Activated B cell treated with CpG ODN at 0.5 μM for 24 hours (primary cell): Measurements from ENCODE around the gene TEX51. TPM values are rescaled to one million over a fixed set of nuclear protein-coding genes. Genes with fewer than 3 reads are reported as not detected.

Experiments used
- ATAC-seq: fragments of 200-7000 bp; cut with Tn5 transposase; one replicate; pipeline ENCODE4 v1.10.0; 2021; ENCODE audit warnings: low read depth, mild to moderate bottlenecking, moderate library complexity
- CTCF ChIA-PET: fragments of 350-600 bp; sonication (Branson Sonifier 250); formaldehyde crosslinking; loops from one replicate; lab custom pipeline; 2021; ENCODE audit warnings: antibody characterized with exemption; lab: Charles Lee
- POLR2A ChIA-PET: fragments of 350-600 bp; sonication (Branson Sonifier 250); formaldehyde crosslinking; loops from one replicate; lab custom pipeline; 2021; ENCODE audit warnings: antibody characterized with exemption; lab: Charles Lee
- DNase-seq: peaks from one replicate; pipeline ENCODE4 v3.0.0; 2022
- H3K27ac Mint-ChIP-seq: one replicate; pipeline ENCODE4 v1.8.0; 2020; ENCODE audit warnings: mixed read lengths
- H3K27me3 Mint-ChIP-seq: one replicate; pipeline ENCODE4 v1.8.0; 2021; ENCODE audit warnings: mixed read lengths
- H3K36me3 Mint-ChIP-seq: one replicate; pipeline ENCODE4 v1.8.0; 2021; ENCODE audit warnings: low read depth, mixed read lengths
- H3K4me1 Mint-ChIP-seq: one replicate; pipeline ENCODE4 v1.8.0; 2021; ENCODE audit warnings: mixed read lengths
- H3K4me3 Mint-ChIP-seq: one replicate; pipeline ENCODE4 v1.8.0; 2020; ENCODE audit warnings: mild to moderate bottlenecking, mixed read lengths
- H3K9me3 Mint-ChIP-seq: one replicate; pipeline ENCODE4 v1.8.0; 2020; ENCODE audit warnings: mixed read lengths
- CTCF ChIP-seq: fragments of 200-600 bp; IDR thresholded peaks from one replicate; pipeline ENCODE4 v1.8.0; 2022; ENCODE audit warnings: antibody characterized with exemption, mild to moderate bottlenecking
- intact Hi-C: fragments of 100-400 bp; cut with micrococcal nuclease; formaldehyde crosslinking; loops from one replicate; pipeline ENCODE4 v1.15.1; 2024
- total RNA-seq: library from RNA; stranded (reverse); gene quantifications from 2 replicates; pipeline ENCODE4 v1.2.3, GENCODE V29; 2022

TEX51 gene
- total RNA-seq, 1 donor from 2014 or later, result not detected

DNA sequence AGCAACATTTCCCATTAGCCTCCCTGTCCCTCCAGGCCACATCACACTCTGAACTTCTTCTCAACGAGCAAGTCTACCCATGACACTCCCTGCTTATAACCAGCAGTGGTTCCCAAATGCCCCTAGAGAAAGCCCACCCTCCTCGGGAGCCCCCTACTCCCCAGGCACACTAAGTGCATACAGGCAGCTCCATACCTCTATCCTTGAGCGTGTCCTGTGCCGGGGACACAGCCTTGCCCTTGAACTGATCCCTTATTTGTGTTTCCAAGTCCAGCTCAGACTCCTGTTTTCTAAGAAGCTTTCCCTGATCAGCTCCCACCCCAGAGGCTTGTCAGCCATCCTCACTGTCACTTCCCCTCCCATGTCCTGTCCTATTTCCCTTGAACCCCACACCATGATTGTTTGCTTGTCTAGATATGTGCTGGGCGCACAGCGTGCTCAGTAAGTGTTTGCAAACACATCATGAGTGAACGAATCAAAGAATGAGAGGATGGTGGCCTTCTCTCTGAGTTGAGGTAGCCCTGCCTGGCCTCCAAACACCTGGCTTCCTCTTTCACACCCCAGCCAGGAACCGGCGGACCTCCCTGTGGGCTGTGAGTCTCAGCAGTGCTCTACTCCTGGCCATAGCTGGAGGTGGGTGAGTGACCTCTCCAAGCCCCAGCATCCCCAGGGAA lies 2.1 kb downstream of the TEX51 start:
- Mint-ChIP-seq H3K9me3 (peaks cover 9% of the 10 kb centered on the region), H3K27me3 (peaks cover 17% of the 10 kb centered on the region), H3K4me1 (peaks cover 12% of the 10 kb centered on the region), H3K36me3 (no peaks in the 10 kb centered on the region), H3K27ac (no peak overlapping the region), H3K4me3 (no peak overlapping the region)
- ATAC-seq, result no peak
- TF ChIP-seq CTCF, result no peak
- DNase-seq, result no peak
- intact Hi-C loops, result no loop called here
- ChIA-PET CTCF (no interaction called here), POLR2A (no interaction called here)

- DNase-seq (no peak), ATAC-seq (no peak)
- peaks cover 9% of the 10 kb centered on the region for H3K9me3 Mint-ChIP-seq
- CTCF ChIA-PET, result no interaction called here
- TF ChIP-seq CTCF, result no peak
- POLR2A ChIA-PET, result no interaction called here
- peaks cover 18% of the 10 kb centered on the region for H3K4me1 Mint-ChIP-seq
- no peak overlapping the region for H3K4me3 Mint-ChIP-seq
- intact Hi-C loops, result no loop called here
- no peak overlapping the region for H3K27ac Mint-ChIP-seq
- peaks cover 17% of the 10 kb centered on the region for H3K27me3 Mint-ChIP-seq
- H3K36me3 Mint-ChIP-seq, result no peaks in the 10 kb centered on the region
Measured at GRCh38 chr2:126901459-126901858, 2.8 kb downstream of the TEX51 start.

DNA sequence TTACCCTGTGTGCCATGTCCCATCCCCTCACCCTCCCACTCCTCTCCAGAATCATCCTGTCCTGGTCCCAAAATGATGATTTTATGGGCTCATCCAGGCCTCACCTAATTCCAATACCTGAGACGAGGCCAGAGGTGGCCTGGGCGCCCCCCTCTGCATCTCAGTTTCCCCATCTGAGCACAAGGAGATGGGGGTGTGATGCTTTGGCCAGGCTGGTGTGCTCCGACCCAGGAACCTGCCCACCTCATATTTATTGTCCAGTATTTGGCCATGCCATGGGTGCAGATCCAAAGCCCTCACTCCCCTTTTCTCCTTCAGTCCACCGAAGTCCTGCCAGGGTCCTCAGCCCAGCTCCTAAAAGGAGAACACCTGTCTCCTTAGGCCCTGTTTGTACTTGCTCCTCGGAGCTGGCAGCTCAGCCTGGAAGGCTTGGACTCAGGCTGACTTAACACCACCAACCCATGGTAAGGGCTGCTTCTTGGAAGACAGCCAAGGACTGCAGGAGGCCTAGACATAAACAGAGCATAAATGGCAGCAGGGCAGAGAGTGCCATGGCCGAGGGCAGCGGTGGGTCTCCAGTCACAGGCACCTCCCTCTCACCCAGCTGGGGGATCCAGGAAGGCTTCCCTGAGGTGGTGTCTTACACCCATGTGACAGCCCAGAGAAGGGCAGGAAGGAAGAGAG lies 3.6 kb downstream of the TEX51 start:
- Mint-ChIP-seq H3K4me3 (no peak overlapping the region), H3K27me3 (peaks cover 17% of the 10 kb centered on the region), H3K9me3 (peaks cover 9% of the 10 kb centered on the region), H3K36me3 (no peaks in the 10 kb centered on the region), H3K27ac (no peak overlapping the region), H3K4me1 (peaks cover 18% of the 10 kb centered on the region)
- intact Hi-C loops, result no loop called here
- DNase-seq, result no peak
- POLR2A ChIA-PET, result no interaction called here
- CTCF ChIA-PET, result no interaction called here
- no peak for TF ChIP-seq CTCF
- no peak for ATAC-seq

DNA sequence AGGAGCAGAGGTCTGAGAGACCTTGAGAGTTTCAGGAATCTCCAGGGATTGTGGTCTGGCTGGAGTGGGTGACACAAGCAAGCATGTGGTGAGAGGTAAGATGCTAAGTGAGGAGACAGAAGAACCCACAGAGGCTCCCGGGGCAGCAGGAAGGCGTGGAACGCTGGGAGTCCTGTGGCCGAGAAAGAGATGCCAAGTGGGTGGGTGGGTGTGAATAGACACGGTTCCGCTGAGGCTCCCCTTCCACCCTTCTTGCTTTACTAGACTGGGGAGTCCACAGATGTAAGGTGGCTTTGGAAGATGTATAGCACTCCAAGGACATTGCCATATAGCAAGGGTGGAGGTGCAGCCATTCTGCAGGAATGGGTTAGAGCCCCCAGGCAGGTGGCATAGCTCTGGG lies 4.2 kb downstream of the TEX51 start:
- ChIA-PET CTCF (no interaction called here), POLR2A (no interaction called here)
- no peak for ATAC-seq
- TF ChIP-seq CTCF, result no peak
- H3K27ac Mint-ChIP-seq, result no peak overlapping the region
- peaks cover 8% of the 10 kb centered on the region for H3K9me3 Mint-ChIP-seq
- H3K4me1 Mint-ChIP-seq, result peaks cover 18% of the 10 kb centered on the region
- no peak overlapping the region for H3K4me3 Mint-ChIP-seq
- peaks cover 17% of the 10 kb centered on the region for H3K27me3 Mint-ChIP-seq
- DNase-seq, result no peak
- intact Hi-C loops, result no loop called here
- no peaks in the 10 kb centered on the region for H3K36me3 Mint-ChIP-seq

GRCh38 chr2:126905991-126906390 lies 7.3 kb downstream of the TEX51 start:
- no peak for DNase-seq
- TF ChIP-seq CTCF, result no peak
- Mint-ChIP-seq H3K4me3 (no peak overlapping the region), H3K9me3 (peaks cover 6% of the 10 kb centered on the region), H3K27ac (no peak overlapping the region), H3K36me3 (no peaks in the 10 kb centered on the region), H3K27me3 (peaks cover 8% of the 10 kb centered on the region), H3K4me1 (peaks cover 18% of the 10 kb centered on the region)
- intact Hi-C loops, result no loop called here
- ChIA-PET CTCF (no interaction called here), POLR2A (no interaction called here)
- no peak for ATAC-seq
